HepG2 (cell line): ENCODE results near the gene CNOT2. TPM values are rescaled to one million over a fixed set of nuclear protein-coding genes. Genes with fewer than 3 reads are reported as not detected.

ENCODE experiments used
- polyA plus RNA-seq, 8 experiments: library from polyadenylated mRNA; depleted of rRNA in 3 of 8; stranded (reverse) in 7 of 8; unstranded in 1 of 8; fragments of >200 nt; fragmentation: Illumina TruSeq in 4 of 8; extraction: Trizol in 4 of 8; gene quantifications; 2 replicates each; pipeline versions ENCODE4 v1.2.1 to v1.2.3, GENCODE V29; 2011 to 2016; ENCODE audit warnings: low read depth in 4 of 8, missing spikeins in 1 of 8, mixed read lengths in 1 of 8; ENCODE audit not compliant: insufficient read depth in 1 of 8
- total RNA-seq, 5 experiments: library from RNA; depleted of rRNA; stranded (reverse); fragments of >200 nt; fragmentation: Illumina TruSeq; extraction: Trizol; gene quantifications; 2 replicates each; pipeline ENCODE4 v1.2.3, GENCODE V29; 2016; ENCODE audit warnings: low read depth in 1 of 5

The CNOT2 gene
- total and polyA plus RNA-seq, 2 of the 13 experiments (the other 11 are each of a cell fraction or from before 2014, with no cell fraction given): 54.5 to 76.6 TPM

Other genes starting within 250 kb of the CNOT2 start
- 0.84 and 1.7 TPM in 2 replicates for gene KCNMB4, start 122.9 kb downstream of the CNOT2 start, total RNA-seq (2016; rRNA removed; fragmentation: Illumina TruSeq; extraction: Trizol)
- 0.67 and 1.1 TPM in 2 replicates for gene KCNMB4, start 122.9 kb downstream of the CNOT2 start, polyA plus RNA-seq (2011; rRNA removed)